LNCaP clone FGC (cell line): ENCODE results near the gene MADD.

ENCODE experiments used
- DNase-seq: peaks from one replicate; pipeline ENCODE4 v3.0.0-alpha.2; 2011; ENCODE audit warnings: low read depth
- H3K4me3 ChIP-seq: 2 replicates; pipeline ENCODE4 v1.5.1; 2011; ENCODE audit warnings: mild to moderate bottlenecking, low read depth, low read length, control low read depth
- CTCF ChIP-seq: IDR thresholded peaks from 2 replicates; pipeline ENCODE4 v1.5.1; 2012; ENCODE audit warnings: mild to moderate bottlenecking; ENCODE audit not compliant: control insufficient read depth, insufficient read depth; ENCODE audit errors: extremely low read depth

Gene MADD

GRCh38 chr11:47351156-47352126 is 81.5 kb downstream of the MADD start:
- TF ChIP-seq CTCF, result no peak; the same call in 1 of the 2 replicates
- no peak for DNase-seq

GRCh38 chr11:47352556-47352955 is 82.6 kb downstream of the MADD start, which contains the start of gene MYBPC3:
Gene MYBPC3, minus strand, starts transcription at chr11:47352702. Its CDS starts 55 bp downstream, at chr11:47352647.
- no peak within 1 kb of the TSS for H3K4me3 ChIP-seq
- no peak for DNase-seq

More at GRCh38 chr11:47351156-47352126, 81.5 kb downstream of the MADD start:
- no peak overlapping the region for H3K4me3 ChIP-seq

GRCh38 chr11:47353978-47354774 is 84.2 kb downstream of the MADD start:
- DNase-seq, result no peak
- TF ChIP-seq CTCF, result no peak
- no peak overlapping the region for H3K4me3 ChIP-seq

More at GRCh38 chr11:47352556-47352955, 82.6 kb downstream of the MADD start, which contains the start of gene MYBPC3:
- TF ChIP-seq CTCF, result no peak

GRCh38 chr11:47354913-47355282 is 85.0 kb downstream of the MADD start:
- no peak for TF ChIP-seq CTCF
- DNase-seq, result no peak
- H3K4me3 ChIP-seq, result no peak overlapping the region; the same call in 1 of the 2 replicates

GRCh38 chr11:47355283-47356128 is 85.6 kb downstream of the MADD start:
- peak; percentile 97 for DNase-seq
- H3K4me3 ChIP-seq, result peak overlapping the region; percentile 33

More at GRCh38 chr11:47355283-47356128, 85.6 kb downstream of the MADD start:
- peak; percentile 100 for TF ChIP-seq CTCF
